ENCODE measurements around the gene MAPK10.
A peak's percentile ranks its signal among the peaks of the same experiment; 100 is the strongest.

Gene MAPK10

GRCh38 chr4:86114563-86114962 is 245.3 kb downstream of the MAPK10 start:
- H3K4me3 ChIP-seq (ENCODE audit: low read depth, low read length), result no peak overlapping the region
- no peak for DNase-seq (ENCODE audit: low read depth)
- TF ChIP-seq CTCF (conservative IDR thresholded peaks at IDR 0.05; ENCODE audit: low read depth, low read length), result no peak

GRCh38 chr4:86108834-86109233 is 251.0 kb downstream of the MAPK10 start:
- no peak for TF ChIP-seq CTCF (conservative IDR thresholded peaks at IDR 0.05; ENCODE audit: low read depth, low read length)
- H3K4me3 ChIP-seq (ENCODE audit: low read depth, low read length), result no peak overlapping the region
- no peak for DNase-seq (ENCODE audit: low read depth)

GRCh38 chr4:86108137-86108536 is 251.7 kb downstream of the MAPK10 start:
- peak; percentile 55 for DNase-seq (ENCODE audit: low read depth)
- no peak for TF ChIP-seq CTCF (conservative IDR thresholded peaks at IDR 0.05; ENCODE audit: low read depth, low read length)
- H3K4me3 ChIP-seq (ENCODE audit: low read depth, low read length), result no peak overlapping the region

- no peak overlapping the region for H3K4me3 ChIP-seq (ENCODE audit: low read depth, low read length)
- no peak for TF ChIP-seq CTCF (conservative IDR thresholded peaks at IDR 0.05; ENCODE audit: low read depth, low read length)
- no peak for DNase-seq (ENCODE audit: low read depth)
These were observed 252.7 kb downstream of the MAPK10 start for GRCh38 chr4:86107112-86107511.

GRCh38 chr4:86106475-86106874 is 253.4 kb downstream of the MAPK10 start:
- H3K4me3 ChIP-seq (ENCODE audit: low read depth, low read length), result no peak overlapping the region
- DNase-seq (ENCODE audit: low read depth), result no peak
- no peak for TF ChIP-seq CTCF (conservative IDR thresholded peaks at IDR 0.05; ENCODE audit: low read depth, low read length)

GRCh38 chr4:86101841-86102240 is 258.0 kb downstream of the MAPK10 start:
- no peak overlapping the region for H3K4me3 ChIP-seq (ENCODE audit: low read depth, low read length)
- no peak for TF ChIP-seq CTCF (conservative IDR thresholded peaks at IDR 0.05; ENCODE audit: low read depth, low read length)
- DNase-seq (ENCODE audit: low read depth), result no peak

- no peak for DNase-seq (ENCODE audit: low read depth)
- TF ChIP-seq CTCF (conservative IDR thresholded peaks at IDR 0.05; ENCODE audit: low read depth, low read length), result no peak
- H3K4me3 ChIP-seq (ENCODE audit: low read depth, low read length), result no peak overlapping the region
These were observed 258.4 kb downstream of the MAPK10 start for GRCh38 chr4:86101410-86101809.

Measured in choroid plexus epithelial cell (primary cell).